NCI-H187 (cell line): Measurements from ENCODE around the gene MAP1LC3C.
"Not testable (repeated sequence)": the region's sequence is repeated elsewhere in the genome, so short reads cannot be mapped to it uniquely, and the experiment has no call there.

ENCODE experiments used
- DNase-seq, 2 experiments: peaks; one replicate each; lab custom pipeline; 2025; lab: John Stamatoyannopoulos, UW

MAP1LC3C gene

GRCh38 chr1:241992734-241993133, 6.2 kb downstream of the MAP1LC3C start:
- no peak for DNase-seq

GRCh38 chr1:241990040-241990439, 8.9 kb downstream of the MAP1LC3C start:
- DNase-seq, result no peak

- DNase-seq, result not testable (repeated sequence)
Measured at GRCh38 chr1:241988389-241988930, 10.4 kb downstream of the MAP1LC3C start.

- no peak for DNase-seq
Measured at GRCh38 chr1:241985787-241986186, 13.1 kb downstream of the MAP1LC3C start.

GRCh38 chr1:241979926-241980325, 19.0 kb downstream of the MAP1LC3C start:
- DNase-seq, result no peak

- no peak for DNase-seq
Measured at GRCh38 chr1:241979071-241979470, 19.8 kb downstream of the MAP1LC3C start.

GRCh38 chr1:241976229-241976628, 22.7 kb downstream of the MAP1LC3C start:
- DNase-seq, result no peak

- no peak for DNase-seq
Measured at GRCh38 chr1:241972703-241973369, 26.1 kb downstream of the MAP1LC3C start.

- DNase-seq, result no peak
Measured at GRCh38 chr1:241968611-241969010, 30.3 kb downstream of the MAP1LC3C start.

- no peak for DNase-seq
Measured at GRCh38 chr1:241964550-241965282, 34.2 kb downstream of the MAP1LC3C start.

- DNase-seq, result no peak
Measured at GRCh38 chr1:241963722-241964121, 35.2 kb downstream of the MAP1LC3C start.

- no peak for DNase-seq
Measured at GRCh38 chr1:241962153-241962552, 36.7 kb downstream of the MAP1LC3C start.

- no peak for DNase-seq
Measured at GRCh38 chr1:241957692-241958494, 41.0 kb downstream of the MAP1LC3C start, which contains the start of gene BECN2. Gene BECN2 (plus strand): TSS chr1:241957767. CDS start chr1:241957767, 0 bp downstream.

- no peak for DNase-seq
Measured at GRCh38 chr1:241950390-241950789, 48.5 kb downstream of the MAP1LC3C start.

GRCh38 chr1:241947354-241947753, 51.5 kb downstream of the MAP1LC3C start:
- DNase-seq, result no peak
